GM12878 (cell line): ENCODE results near the gene SYS1. TPM values are rescaled to one million over a fixed set of nuclear protein-coding genes. Genes with fewer than 3 reads are reported as not detected.

Experiments used
- ATAC-seq: fragments of 200-7000 bp; cut with Tn5 transposase; 3 replicates; pipeline ENCODE4 v1.9.1; 2020; ENCODE audit warnings: mild to moderate bottlenecking, moderate library complexity
- Bru-seq: library from RNA; stranded (reverse); fragments of 400-500 nt; gene quantifications from one replicate; lab custom pipeline; 2021; lab: Mats Ljungman, UMichigan
- BruChase-seq, 2 experiments: library from RNA; stranded (reverse); fragments of 400-500 nt; gene quantifications; one replicate each; lab custom pipeline; 2021; lab: Mats Ljungman, UMichigan
- BruUV-seq: library from RNA; stranded (reverse); fragments of 400-500 nt; replicated peaks from 2 replicates; lab custom pipeline; 2021; lab: Mats Ljungman, UMichigan
- CTCF ChIA-PET: fragments of 300-600 bp; sonication (Branson Sonifier 250); formaldehyde crosslinking; extraction: SDS; loops from one replicate; lab custom pipeline; 2021; ENCODE audit warnings: inconsistent platforms; lab: Yijun Ruan, JAX
- POLR2A ChIA-PET: fragments of 350-600 bp; formaldehyde crosslinking; extraction: SDS; loops from one replicate; lab custom pipeline; 2021; ENCODE audit warnings: inconsistent platforms; lab: Charles Lee
- RAD21 ChIA-PET: fragments of 300-600 bp; sonication (Branson Sonifier 250); formaldehyde crosslinking; loops from one replicate; lab custom pipeline; 2023; ENCODE audit warnings: antibody characterized with exemption; ENCODE audit not compliant: unreplicated experiment; lab: Charles Lee
- SMC1A ChIA-PET: fragments of 300-600 bp; sonication (Branson Sonifier 250); formaldehyde crosslinking; loops from one replicate; lab custom pipeline; 2023; ENCODE audit not compliant: unreplicated experiment, uncharacterized antibody; lab: Charles Lee
- DNase-seq: peaks from one replicate; pipeline ENCODE4 v3.0.0-alpha.2; 2011; ENCODE audit warnings: low read depth, low spot score
- FAIRE-seq: peaks from 3 replicates; lab custom pipeline; 2011; peaks lifted over from hg19 to GRCh38; lab: Jason Lieb, UNC
- H2AFZ ChIP-seq: 2 replicates; pipeline ENCODE4 v1.6.0; 2011; ENCODE audit warnings: low read depth, low read length, control low read depth; ENCODE audit not compliant: control insufficient read depth
- H3K27ac ChIP-seq: 2 replicates; pipeline ENCODE4 v1.5.1; 2011; ENCODE audit warnings: control low read depth; ENCODE audit not compliant: control insufficient read depth, insufficient read depth
- H3K27me3 ChIP-seq, 2 experiments: replicated peaks in 1 of 2; 2 replicates each; pipeline versions ENCODE4 v1.6.0 to v1.6.1; 2011; ENCODE audit warnings: low read length in 1 of 2; ENCODE audit not compliant: control insufficient read depth in 2 of 2, insufficient read depth in 2 of 2
- H3K36me3 ChIP-seq, 2 experiments: 2 replicates each; pipeline ENCODE4 v1.5.1; 2011; ENCODE audit warnings: low read length in 1 of 2; ENCODE audit not compliant: control insufficient read depth in 2 of 2, insufficient read depth in 2 of 2
- H3K4me1 ChIP-seq: 2 replicates; pipeline ENCODE4 v1.6.1; 2011; ENCODE audit warnings: mild to moderate bottlenecking, low read length, moderate library complexity, mixed read lengths; ENCODE audit not compliant: control insufficient read depth, insufficient read depth
- H3K4me2 ChIP-seq: 2 replicates; pipeline ENCODE4 v1.6.0; 2011; ENCODE audit warnings: control low read depth; ENCODE audit not compliant: control insufficient read depth, insufficient read depth
- H3K4me3 ChIP-seq: fragments of 200-600 bp; sonication (generic); 2 replicates; pipeline ENCODE4 v1.5.1; 2016
- H3K79me2 ChIP-seq: 2 replicates; pipeline ENCODE4 v1.6.0; 2011; ENCODE audit warnings: low read length; ENCODE audit not compliant: control insufficient read depth, insufficient read depth
- H3K9ac ChIP-seq: 2 replicates; pipeline ENCODE4 v1.8.0; 2011; ENCODE audit warnings: low read length, control low read depth, mixed read lengths; ENCODE audit not compliant: control insufficient read depth, insufficient read depth
- H3K9me3 ChIP-seq: replicated peaks from 3 replicates; pipeline ENCODE4 v1.5.1; 2011; ENCODE audit warnings: mild to moderate bottlenecking, low read length; ENCODE audit not compliant: control insufficient read depth, insufficient read depth
- H4K20me1 ChIP-seq: 2 replicates; pipeline ENCODE4 v1.6.0; 2011; ENCODE audit not compliant: control insufficient read depth, insufficient read depth
- ASH2L ChIP-seq: fragments of 300-600, 200-600 bp; sonication (generic); IDR thresholded peaks from 2 replicates; pipeline ENCODE4 v1.6.1; 2017; ENCODE audit warnings: low read depth, mild to moderate bottlenecking, borderline replicate concordance
- BACH1 ChIP-seq: fragments of 450-650 bp; IDR thresholded peaks from 2 replicates; pipeline ENCODE4 v1.6.1; 2017; ENCODE audit warnings: mild to moderate bottlenecking, borderline replicate concordance
- BMI1 ChIP-seq: fragments of 450-650 bp; IDR thresholded peaks from 2 replicates; pipeline ENCODE4 v1.6.1; 2016; ENCODE audit warnings: mild to moderate bottlenecking, moderate library complexity, borderline replicate concordance
- EP300 ChIP-seq, 2 experiments: fragments of 150-350 bp in 1 of 2; IDR thresholded peaks; 2 replicates each; pipeline ENCODE4 v1.6.1; 2011 to 2012; ENCODE audit warnings: low read depth in 2 of 2, low read length in 2 of 2, borderline replicate concordance in 1 of 2, improper control_type of control experiment in 1 of 2, inconsistent platforms in 1 of 2; ENCODE audit not compliant: control insufficient read depth in 1 of 2
- FOS ChIP-seq: IDR thresholded peaks from 3 replicates; pipeline ENCODE4 v1.6.1; 2011; ENCODE audit warnings: borderline replicate concordance; ENCODE audit not compliant: insufficient read length; ENCODE audit errors: extremely low read depth
- HCFC1 ChIP-seq: fragments of 150-350 bp; IDR thresholded peaks from 2 replicates; pipeline ENCODE4 v1.6.1; 2014; ENCODE audit warnings: low read length
- HDGF ChIP-seq: fragments of 450-650 bp; IDR thresholded peaks from 2 replicates; pipeline ENCODE4 v1.6.1; 2016; ENCODE audit warnings: antibody characterized with exemption
- JUNB ChIP-seq: IDR thresholded peaks from 2 replicates; pipeline ENCODE4 v1.6.1; 2016; ENCODE audit warnings: antibody characterized with exemption, mild to moderate bottlenecking
- MEF2B ChIP-seq: fragments of 450-650 bp; IDR thresholded peaks from 2 replicates; pipeline ENCODE4 v1.6.1; 2018; ENCODE audit warnings: mild to moderate bottlenecking, moderate library complexity; ENCODE audit not compliant: partially characterized antibody, poor library complexity, severe bottlenecking
- POLR2A ChIP-seq: IDR thresholded peaks from 2 replicates; pipeline ENCODE4 v1.6.1; 2011; ENCODE audit warnings: low read depth, mild to moderate bottlenecking, low read length
- REST ChIP-seq: IDR thresholded peaks from 2 replicates; pipeline ENCODE4 v1.6.1; 2012; ENCODE audit warnings: mild to moderate bottlenecking, low read depth, low read length
- TCF12 ChIP-seq: IDR thresholded peaks from 2 replicates; pipeline ENCODE4 v1.6.1; 2011; ENCODE audit warnings: low read depth, mild to moderate bottlenecking, low read length
- ZBED1 ChIP-seq: IDR thresholded peaks from 2 replicates; pipeline ENCODE4 v1.6.1; 2016; ENCODE audit warnings: borderline replicate concordance
- ZZZ3 ChIP-seq: IDR thresholded peaks from 2 replicates; pipeline ENCODE4 v1.6.1; 2011; ENCODE audit warnings: low read depth; ENCODE audit not compliant: control insufficient read depth, insufficient read length
- WGBS: methylation state at CpG from one replicate; pipeline ENCODE4 v1.1.6; 2016; ENCODE audit warnings: low lambda C conversion rate; ENCODE audit not compliant: insufficient replicate concordance, insufficient coverage; ENCODE audit errors: missing lambda C conversion rate; 5-methylcytosine and 5-hydroxymethylcytosine counted together
- in situ Hi-C: fragments of 300-500 bp; cut with MboI; formaldehyde crosslinking; loops from 9 replicates; pipeline ENCODE4 v1.14.3; 2018; ENCODE audit warnings: mixed read lengths
- intact Hi-C: fragments of 100-400 bp; cut with micrococcal nuclease; formaldehyde crosslinking; loops from one replicate; pipeline ENCODE4 v1.14.2; 2022; ENCODE audit not compliant: unreplicated experiment
- long read RNA-seq, 2 experiments: library from polyadenylated mRNA; unstranded; transcript quantifications; one replicate each; pipeline ENCODE4 v2.0.0, GENCODE V29; 2019 to 2020
- polyA minus RNA-seq, 3 experiments: library from RNA; depleted of rRNA, polyadenylated mRNA; stranded (reverse); fragments of >200 nt; gene quantifications; 2 replicates each; pipeline ENCODE4 v1.2.3, GENCODE V29; 2011
- polyA plus RNA-seq, 11 experiments: library from polyadenylated mRNA; depleted of rRNA in 4 of 11; unstranded in 6 of 11; stranded (reverse) in 5 of 11; fragments of >200 nt; fragmentation: Nextera tagmentation in 4 of 11; fragmentation: Illumina TruSeq in 1 of 11; extraction: Ambion mirVana in 4 of 11; extraction: Trizol in 1 of 11; gene quantifications; 1 replicate in 1 of 11; 2 replicates in 10 of 11; pipeline versions ENCODE4 v1.2.1 to v1.2.3, GENCODE V29; 2011 to 2016; ENCODE audit warnings: inconsistent platforms in 2 of 11, missing spikeins in 2 of 11, low read depth in 1 of 11
- total RNA-seq, 4 experiments: library from RNA; depleted of rRNA in 3 of 4; stranded (reverse); fragments of >200 nt in 3 of 4; fragmentation: Illumina TruSeq in 1 of 4; extraction: Trizol in 1 of 4; gene quantifications; 2 replicates each; pipeline versions ENCODE4 v1.2.1 to v1.2.3, GENCODE V29; 2013 to 2021

Gene SYS1
- total RNA-seq (2013; cell fraction: nucleolus; rRNA removed), result 26.4 and 29.7 TPM in 2 replicates
- total RNA-seq (2014; rRNA removed) (8.9 and 14.5 TPM in 2 replicates), total RNA-seq (2014; rRNA removed; fragmentation: Illumina TruSeq; extraction: Trizol) (5.4 and 6.4 TPM in 2 replicates), total RNA-seq (2021) (9.4 and 9.5 TPM in 2 replicates), polyA plus RNA-seq (2011; rRNA removed) (17.8 and 22.6 TPM in 2 replicates), polyA plus RNA-seq (2014; fragmentation: Illumina TruSeq; extraction: Trizol) (5.8 and 6.2 TPM in 2 replicates), polyA plus RNA-seq (2014; fragmentation: Nextera tagmentation; extraction: Ambion mirVana) (1 to 10 TPM; 5.1 to 7.3 TPM), polyA plus RNA-seq (2014; rRNA removed) (10.8 and 15.8 TPM in 2 replicates), polyA plus RNA-seq (2016; fragmentation: Nextera tagmentation; extraction: Ambion mirVana) (1 to 10 TPM; 9.1 to 9.8 TPM), polyA minus RNA-seq (2011; rRNA and poly(A)+ RNA removed) (38.8 and 61.4 TPM in 2 replicates), Bru-seq, nascent RNA (percentile 69 among the genes with signal in this experiment), BruChase-seq, experiment 1, labeled RNA remaining after a 6-hour chase (percentile 81 among the genes with signal in this experiment), BruChase-seq, experiment 2, labeled RNA remaining after a 2-hour chase (percentile 82 among the genes with signal in this experiment)
- 7.3 TPM for polyA plus RNA-seq (2011; ENCODE audit: low read depth)
- 42.2 and 53.1 TPM in 2 replicates for polyA plus RNA-seq (2011; cell fraction: cytosol; rRNA removed)
- polyA plus RNA-seq (2011; cell fraction: nucleus; rRNA removed), result 23.1 and 26.2 TPM in 2 replicates
- 9.0 and 9.2 TPM in 2 replicates for polyA plus RNA-seq (2012)
- 15.0 and 15.8 TPM in 2 replicates for polyA minus RNA-seq (2011; cell fraction: cytosol; rRNA and poly(A)+ RNA removed)
- polyA minus RNA-seq (2011; cell fraction: nucleus; rRNA and poly(A)+ RNA removed), result 30.7 and 44.2 TPM in 2 replicates
- long read RNA-seq, experiment 1, transcript SYS1-201 (4 exons, 2,862 nt), result major isoform, 11 of 22 reads
- long read RNA-seq, experiment 1, transcript SYS1-205 (3 exons, 433 nt), result minor isoform, 10 of 22 reads
- long read RNA-seq, experiment 1, partial matches to known transcripts, result 0 of 22 reads
- long read RNA-seq, experiment 1, other reads (novel, unspliced or antisense), result 1 of 22 reads
- long read RNA-seq, experiment 2, transcript SYS1-205 (3 exons, 433 nt), result minor isoform, 17 of 71 reads
- long read RNA-seq, experiment 2, transcript SYS1-201 (4 exons, 2,862 nt), result major isoform, 51 of 71 reads
- long read RNA-seq, experiment 2, partial matches to known transcripts, result 1 of 71 reads
- long read RNA-seq, experiment 2, other reads (novel, unspliced or antisense), result 2 of 71 reads

- RAD21 ChIA-PET, result interaction anchor here (0.8 to 17.6 kb wide), 21 partner anchors 9 to 721 kb away, joined by 3 to 394 read pairs (median 5); partner anchors contain the start of genes PIGT and SDC4
- peak; percentile 51; the same call in 1 of the 2 replicates for TF ChIP-seq ASH2L
- TF ChIP-seq ZBED1, result no peak
- TF ChIP-seq JUNB, result no peak
- no peak for TF ChIP-seq FOS
- peak; percentile 99 for TF ChIP-seq BMI1
- TF ChIP-seq POLR2A, result peak; percentile 94
- peak; percentile 88; the same call in 1 of the 2 replicates for TF ChIP-seq HDGF
- peak; percentile 71 for TF ChIP-seq MEF2B
- 0 out of 4 replicates have a peak, but pooled peaks of 1 of the 2 experiments have one; percentile 30 for TF ChIP-seq EP300 (IDR thresholded peaks at IDR 0.05; ENCODE audit: borderline replicate concordance in 1 of 2, control insufficient read depth in 1 of 2, low read depth in 2 of 2, low read length in 2 of 2)
- no peak for TF ChIP-seq ZZZ3
- no peak for TF ChIP-seq TCF12
- peak; percentile 63 for TF ChIP-seq HCFC1
- no peak for TF ChIP-seq REST
- peak; percentile 78; the same call in 1 of the 2 replicates for TF ChIP-seq BACH1
Measured at GRCh38 chr20:45362804-45363610, at the start of gene SYS1. SYS1 (plus strand) TSS chr20:45363156; CDS start chr20:45363532, 376 bp downstream.

More at GRCh38 chr20:45362804-45363610, at the start of gene SYS1:
- ChIA-PET SMC1A (interaction anchor here (0.7 to 19.8 kb wide), 22 partner anchors 10 to 408 kb away, joined by 3 to 440 read pairs (median 4); partner anchors contain the start of genes DBNDD2 and PIGT), CTCF (interaction anchor here (0.6 to 19.4 kb wide), 27 partner anchors 10 to 408 kb away, joined by 3 to 685 read pairs (median 5); partner anchors contain the start of genes PIGT and TP53TG5), POLR2A (interaction anchor here (0.6 to 1.5 kb wide), 5 partner anchors 11 to 74 kb away, joined by 3 to 4 read pairs (median 3); no protein-coding TSS in a partner anchor)
- H3K79me2 ChIP-seq, result peaks cover 7% of the 10 kb centered on the region
- H3K4me3 ChIP-seq, result peak within 1 kb of the TSS; percentile 62
- under 1% methylated on average over 55 of the region's 55 CpGs for WGBS
- H3K9me3 ChIP-seq, result no peaks in the 10 kb centered on the region; the same call in 2 of the 3 replicates
- H3K27me3 ChIP-seq, result no peaks in the 10 kb centered on the region
- H3K36me3 ChIP-seq, result peaks cover 6 to 7% of the 10 kb centered on the region in 2 experiments; a peak in 3 of 4 replicates
- intact Hi-C loops (loop anchor here (1.0 to 2.0 kb wide), 2 partner anchors 74 to 408 kb away; no protein-coding TSS in a partner anchor), in situ Hi-C loops (loop anchor here (10.0 kb wide), 1 partner anchor 752 kb away; the partner anchor contains the start of gene CD40)
- peak within 1 kb of the TSS; percentile 84 for H3K9ac ChIP-seq
- no TSS peak for BruUV-seq
- no peaks in the 10 kb centered on the region; the same call in 1 of the 2 replicates for H4K20me1 ChIP-seq
- H3K4me2 ChIP-seq, result peak within 1 kb of the TSS; percentile 98
- H2AFZ ChIP-seq, result peak within 1 kb of the TSS; percentile 98
- DNase-seq (peak; percentile 94), ATAC-seq (peak; percentile 85), FAIRE-seq (peak; percentile 96)
- H3K4me1 ChIP-seq, result peaks cover 39% of the 10 kb centered on the region
- peak within 1 kb of the TSS; percentile 92 for H3K27ac ChIP-seq
